HG02610 (cell line): ENCODE measurements around the gene FREY1.

ENCODE experiments used
- ATAC-seq: cut with Tn5 transposase; IDR thresholded peaks from one replicate; pipeline ENCODE4 v1.9.1; 2021; ENCODE audit warnings: mild to moderate bottlenecking, moderate library complexity; ENCODE audit not compliant: unreplicated experiment

Gene FREY1

DNA sequence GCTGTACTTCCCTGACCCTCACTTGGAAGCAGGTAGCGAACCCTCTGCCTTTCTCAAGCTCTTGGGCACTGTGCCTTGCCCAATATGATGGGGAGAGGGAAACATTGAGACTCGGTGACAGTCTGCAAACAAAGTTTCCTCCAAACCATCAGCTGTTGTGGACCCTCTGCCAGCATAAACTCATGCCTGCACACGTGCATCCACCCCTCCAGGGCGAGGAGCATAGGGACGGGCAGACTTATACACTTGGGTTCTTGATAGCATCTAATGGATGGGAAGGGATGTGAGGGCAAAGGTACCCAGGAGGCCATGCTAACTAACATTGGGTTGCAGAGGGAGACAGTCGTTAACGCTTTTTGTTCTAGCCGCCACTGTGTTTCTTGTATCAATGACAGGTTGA is 29.9 kb downstream of the FREY1 start:
- ATAC-seq, result no peak

DNA sequence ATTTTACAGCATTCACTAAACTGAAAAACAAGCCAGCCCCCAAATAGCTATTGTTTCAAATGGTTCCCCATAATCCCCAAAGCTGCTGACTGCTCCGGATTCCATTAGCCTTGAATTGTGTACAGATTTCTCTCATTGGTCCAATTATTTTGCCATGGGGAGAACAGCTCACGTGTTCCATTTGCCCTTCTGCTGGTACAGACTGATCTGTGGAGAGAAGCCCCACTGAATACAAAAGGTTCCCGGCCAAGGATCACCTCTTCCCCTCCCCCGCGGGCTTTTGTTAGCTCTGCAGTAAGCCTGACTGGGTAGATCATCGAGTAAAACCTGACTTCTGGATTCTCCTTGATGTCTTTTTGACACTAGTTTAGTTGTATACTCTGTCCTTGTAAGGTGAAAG is 30.7 kb downstream of the FREY1 start:
- no peak for ATAC-seq

DNA sequence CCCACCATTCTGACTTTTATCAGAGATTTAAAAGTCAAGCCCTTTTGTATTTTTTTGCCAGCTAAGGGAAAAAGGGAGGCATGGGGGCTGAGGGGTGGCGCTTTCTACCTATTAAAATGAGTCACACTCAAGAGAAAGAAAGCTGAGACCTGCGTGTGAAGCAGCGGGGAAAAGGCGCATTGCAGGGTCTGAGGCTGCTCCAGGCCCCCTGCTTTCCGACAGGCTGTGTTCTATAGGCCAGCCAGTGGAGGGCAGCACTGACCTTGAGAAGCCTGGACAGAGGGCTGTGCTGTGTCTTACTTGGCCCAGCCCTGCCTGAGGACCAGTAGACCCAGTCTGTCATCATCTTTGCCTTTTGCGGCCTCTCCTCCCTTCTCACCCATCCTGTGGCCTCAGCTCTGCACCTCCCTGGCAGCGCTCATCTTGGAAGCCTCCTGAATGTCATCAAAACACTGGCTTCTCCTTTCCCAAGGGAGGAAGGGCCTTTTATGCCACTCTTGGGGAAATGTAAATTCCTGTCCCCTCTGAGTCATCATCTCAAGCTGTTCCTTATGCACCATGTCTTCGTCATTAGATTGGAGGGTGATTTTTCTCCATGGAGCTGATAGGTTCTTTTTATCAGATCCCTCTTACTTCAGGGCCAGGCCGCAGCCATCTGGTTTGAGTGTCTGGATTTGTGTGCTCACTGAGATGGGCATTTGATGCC is 34.3 kb downstream of the FREY1 start:
- no peak for ATAC-seq

DNA sequence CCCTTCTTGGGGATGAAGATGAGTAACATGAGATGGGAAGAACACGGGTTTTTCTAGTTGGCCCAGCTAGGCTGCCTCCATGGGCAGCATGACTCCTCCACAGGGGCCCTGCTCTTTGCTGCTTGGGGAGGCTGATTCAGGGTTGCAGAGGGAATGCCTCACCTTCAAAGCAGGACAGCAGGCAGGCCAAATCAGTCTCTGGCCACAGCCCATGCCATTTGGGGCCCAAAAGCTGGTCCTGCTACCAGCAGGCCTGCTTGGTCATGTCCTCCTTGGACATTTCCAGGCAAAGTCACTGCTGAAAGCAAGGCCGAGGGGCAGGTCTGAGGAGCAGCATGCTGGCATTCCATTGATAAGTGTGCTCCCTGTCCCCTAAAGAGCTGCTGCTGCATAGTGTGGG is 35.4 kb downstream of the FREY1 start:
- no peak for ATAC-seq

DNA sequence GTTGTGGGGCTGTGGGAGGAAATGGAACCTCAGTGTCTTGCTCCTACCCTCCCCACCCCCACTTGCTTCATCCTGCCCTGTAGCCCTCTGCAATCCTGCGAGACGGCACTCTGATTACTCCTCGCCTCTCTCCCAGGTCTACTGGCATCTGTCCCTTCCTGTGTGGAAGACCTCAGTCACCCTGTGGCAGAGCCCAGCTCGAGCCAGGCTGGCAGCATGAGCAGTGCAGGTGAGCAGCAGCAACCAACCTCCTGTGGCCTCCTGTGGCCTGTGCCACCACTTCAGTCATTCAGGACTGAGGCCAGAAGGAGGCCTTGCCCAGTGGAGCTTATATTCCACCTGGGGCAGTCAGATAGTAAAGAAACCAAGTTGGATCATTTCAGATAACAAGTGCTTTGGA is 36.4 kb downstream of the FREY1 start:
- no peak for ATAC-seq

DNA sequence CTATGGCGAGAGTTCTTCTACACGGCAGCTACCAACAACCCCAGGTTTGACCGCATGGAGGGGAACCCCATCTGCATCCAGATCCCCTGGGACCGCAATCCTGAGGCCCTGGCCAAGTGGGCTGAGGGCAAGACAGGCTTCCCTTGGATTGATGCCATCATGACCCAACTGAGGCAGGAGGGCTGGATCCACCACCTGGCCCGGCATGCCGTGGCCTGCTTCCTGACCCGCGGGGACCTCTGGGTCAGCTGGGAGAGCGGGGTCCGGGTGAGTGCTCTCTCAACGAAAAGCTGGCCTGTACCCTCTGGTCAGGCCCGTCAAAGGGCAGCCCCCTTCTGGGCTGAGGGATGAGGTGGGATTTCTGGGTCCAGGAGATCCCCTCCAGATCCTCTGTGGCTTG is 37.5 kb downstream of the FREY1 start:
- no peak for ATAC-seq

DNA sequence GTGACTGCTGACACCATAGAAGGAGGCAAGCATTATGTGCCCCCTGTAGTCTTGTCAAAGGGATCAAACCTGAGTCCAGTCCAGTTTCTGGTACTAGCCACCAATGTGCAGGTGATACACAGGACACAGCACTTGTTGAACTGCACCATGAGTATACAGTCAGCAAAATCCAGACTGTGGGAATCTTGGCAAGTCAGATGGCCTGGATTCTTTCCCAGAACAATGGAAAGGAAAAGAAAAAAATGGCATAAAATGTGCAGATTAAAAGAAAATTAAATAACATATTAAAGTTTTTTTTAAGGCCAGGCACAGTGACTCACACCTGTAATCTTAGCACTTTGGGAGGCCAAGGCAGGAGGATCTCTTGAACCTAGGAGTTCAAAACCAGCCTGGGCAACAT is 43.0 kb downstream of the FREY1 start:
- ATAC-seq, result no peak

DNA sequence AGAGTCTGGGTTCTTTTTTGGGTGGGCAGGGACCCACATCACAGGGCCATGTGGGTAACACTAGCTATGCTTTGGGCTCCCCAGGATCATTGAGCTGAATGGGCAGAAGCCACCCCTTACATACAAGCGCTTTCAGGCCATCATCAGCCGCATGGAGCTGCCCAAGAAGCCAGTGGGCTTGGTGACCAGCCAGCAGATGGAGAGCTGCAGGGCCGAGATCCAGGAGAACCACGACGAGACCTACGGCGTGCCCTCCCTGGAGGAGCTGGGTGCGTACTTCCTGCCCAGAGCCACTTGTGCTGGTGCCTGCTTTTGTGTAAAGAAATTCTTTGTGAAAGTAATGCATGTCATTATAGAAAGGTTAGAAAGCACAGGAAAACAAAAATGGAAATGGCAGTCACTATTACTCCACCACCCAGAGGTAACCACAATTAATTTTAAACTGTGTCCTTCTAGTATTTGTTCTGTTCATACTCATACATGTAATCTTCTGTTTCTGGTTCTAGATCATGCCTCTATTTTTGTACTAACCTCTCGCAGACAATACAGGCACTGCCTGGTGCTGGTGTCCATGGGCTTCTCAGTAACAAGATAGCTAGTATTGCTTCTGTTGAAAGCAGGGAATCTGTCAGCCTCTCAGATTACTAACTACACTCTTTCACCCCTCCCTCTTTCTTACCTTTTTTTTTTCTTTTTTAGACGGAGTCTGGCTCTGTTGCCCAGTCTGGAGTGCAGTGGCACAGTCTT is 46.1 kb downstream of the FREY1 start:
- ATAC-seq, result no peak

DNA sequence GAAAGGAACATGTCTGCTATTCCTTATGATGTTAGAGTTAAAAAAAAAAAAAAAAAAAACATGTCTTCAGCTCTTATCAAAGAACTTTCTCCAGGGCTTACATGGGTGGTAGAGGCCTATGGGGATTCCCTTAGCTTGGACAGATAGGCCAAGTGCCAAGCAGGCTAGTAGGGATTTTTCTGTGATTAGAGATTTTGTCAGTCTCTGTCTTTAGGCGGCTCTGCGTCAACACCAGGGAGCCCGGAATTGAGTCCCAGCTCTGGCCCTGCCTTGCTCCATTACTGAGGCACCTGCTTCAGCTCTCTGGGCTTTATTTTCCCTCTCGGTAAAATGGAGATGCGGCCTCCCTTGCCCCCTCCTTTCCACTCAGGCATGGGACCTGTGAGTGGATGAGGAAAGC is 46.7 kb downstream of the FREY1 start:
- ATAC-seq, result no peak

DNA sequence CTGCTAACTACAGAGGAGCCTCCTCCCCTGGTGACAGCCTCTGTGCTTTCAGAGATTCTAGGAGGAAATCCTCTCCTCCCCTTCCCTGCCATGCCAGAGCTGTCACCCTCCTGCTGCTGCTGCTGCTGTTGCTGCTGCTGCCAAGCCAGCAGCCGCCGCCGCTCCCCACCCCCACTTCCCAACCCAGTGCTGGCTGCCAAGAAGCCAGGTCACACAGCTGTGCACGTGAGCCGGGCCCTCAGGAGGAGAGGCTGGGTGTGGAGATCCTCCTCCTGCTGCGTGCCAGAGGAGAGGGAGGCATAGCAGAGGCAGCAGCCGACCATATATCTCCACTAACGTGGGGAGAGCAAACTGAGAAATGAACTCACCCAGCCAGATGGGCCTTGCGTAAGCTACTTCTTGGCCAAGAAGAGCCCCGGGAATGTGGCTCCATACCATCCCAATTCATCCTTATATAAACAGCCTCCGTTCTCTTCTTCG is 47.4 kb downstream of the FREY1 start:
- no peak for ATAC-seq

DNA sequence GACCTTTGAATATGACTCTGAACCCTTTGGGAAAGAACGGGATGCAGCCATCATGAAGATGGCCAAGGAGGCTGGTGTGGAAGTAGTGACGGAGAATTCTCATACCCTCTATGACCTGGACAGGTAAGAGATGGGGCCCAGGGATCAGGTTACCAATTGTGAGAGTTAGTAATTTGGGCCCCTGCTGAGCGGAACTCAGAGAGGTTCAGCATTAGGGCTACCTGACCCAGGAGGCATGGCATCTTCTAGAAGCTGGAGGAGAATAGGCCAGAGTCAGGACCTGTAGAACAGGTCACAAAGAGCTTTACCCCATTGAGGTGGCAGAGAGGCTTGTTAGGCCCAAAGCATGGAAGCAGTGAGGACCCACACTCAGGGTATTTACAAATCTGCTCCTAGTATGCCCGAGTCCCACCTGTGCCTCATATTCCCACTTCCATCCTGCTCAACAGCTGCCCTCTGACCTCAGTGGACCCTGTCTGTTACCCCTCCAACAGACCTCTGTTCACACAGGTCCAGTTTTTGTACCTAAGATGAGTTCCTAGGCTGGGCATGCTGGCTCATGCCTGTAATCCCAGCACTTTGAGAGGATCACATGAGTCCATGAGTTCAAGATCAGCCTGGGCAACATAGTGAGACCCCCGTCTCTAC is 48.2 kb downstream of the FREY1 start:
- ATAC-seq, result no peak

DNA sequence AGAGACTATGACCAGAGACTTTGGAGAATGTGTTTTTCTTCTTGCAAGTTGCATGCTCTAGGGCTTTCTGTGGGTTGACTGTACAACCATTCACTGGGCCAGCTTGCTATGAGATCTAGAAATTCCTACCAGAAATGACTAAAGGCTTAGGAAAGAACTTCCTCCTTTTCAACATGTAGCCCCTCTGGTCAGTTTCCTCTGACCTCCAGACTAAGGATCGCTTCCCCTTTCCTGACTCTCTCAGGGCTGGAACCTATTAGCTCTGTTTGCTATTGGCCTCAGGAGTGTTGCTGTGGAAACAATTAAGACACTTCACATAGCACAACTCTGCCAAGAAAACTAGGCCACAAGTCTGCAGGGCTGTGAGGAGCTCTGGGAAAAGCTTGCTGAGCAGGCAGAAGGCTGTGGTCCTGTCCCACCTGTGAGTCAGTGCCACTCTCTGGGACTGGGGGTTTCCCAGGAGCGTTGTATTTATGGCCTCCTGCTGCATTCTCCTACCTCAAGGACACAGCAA is 49.1 kb downstream of the FREY1 start:
- no peak for ATAC-seq
